Fibroblast of pulmonary artery (primary cell): ENCODE results near the gene CR1L.
"Not testable (repeated sequence)": the region's sequence is repeated elsewhere in the genome, so short reads cannot be mapped to it uniquely, and the experiment has no call there.

ENCODE experiments used
- DNase-seq: peaks from one replicate; pipeline ENCODE4 v3.0.0-alpha.2; 2010; ENCODE audit warnings: low read depth
- H3K4me3 ChIP-seq: replicated peaks from 2 replicates; pipeline ENCODE4 v1.5.1; 2011; ENCODE audit warnings: low read depth, mild to moderate bottlenecking, control low read depth, low read length, moderate library complexity
- TF ChIP-seq, protein P1 (sequence below): IDR thresholded peaks from 2 replicates; pipeline ENCODE4 v1.5.1; 2011; ENCODE audit warnings: mild to moderate bottlenecking, control low read depth, low read length, inconsistent platforms; ENCODE audit errors: missing control alignments

CR1L gene

DNA sequence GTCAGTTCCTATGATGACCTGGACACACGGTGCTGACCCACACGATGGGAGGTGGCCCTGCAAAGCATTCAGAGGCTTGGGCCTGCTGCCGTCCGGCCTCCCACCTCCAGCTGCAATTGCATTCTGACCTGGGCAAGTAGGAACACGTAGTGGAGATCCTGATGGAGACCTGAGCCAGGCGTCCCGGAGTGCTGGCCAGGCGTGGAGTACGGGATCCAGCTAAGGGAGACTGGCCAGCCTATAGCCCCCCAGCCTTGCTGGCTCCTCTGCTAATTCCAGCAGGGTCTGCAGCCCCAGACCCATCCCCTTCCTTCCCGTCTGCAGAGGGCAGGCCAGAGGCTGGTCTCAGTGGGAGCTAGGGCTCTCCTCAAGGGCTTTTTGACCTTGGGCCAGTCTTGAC lies 118.2 kb downstream of the CR1L start:
- TF ChIP-seq, protein P1, sequence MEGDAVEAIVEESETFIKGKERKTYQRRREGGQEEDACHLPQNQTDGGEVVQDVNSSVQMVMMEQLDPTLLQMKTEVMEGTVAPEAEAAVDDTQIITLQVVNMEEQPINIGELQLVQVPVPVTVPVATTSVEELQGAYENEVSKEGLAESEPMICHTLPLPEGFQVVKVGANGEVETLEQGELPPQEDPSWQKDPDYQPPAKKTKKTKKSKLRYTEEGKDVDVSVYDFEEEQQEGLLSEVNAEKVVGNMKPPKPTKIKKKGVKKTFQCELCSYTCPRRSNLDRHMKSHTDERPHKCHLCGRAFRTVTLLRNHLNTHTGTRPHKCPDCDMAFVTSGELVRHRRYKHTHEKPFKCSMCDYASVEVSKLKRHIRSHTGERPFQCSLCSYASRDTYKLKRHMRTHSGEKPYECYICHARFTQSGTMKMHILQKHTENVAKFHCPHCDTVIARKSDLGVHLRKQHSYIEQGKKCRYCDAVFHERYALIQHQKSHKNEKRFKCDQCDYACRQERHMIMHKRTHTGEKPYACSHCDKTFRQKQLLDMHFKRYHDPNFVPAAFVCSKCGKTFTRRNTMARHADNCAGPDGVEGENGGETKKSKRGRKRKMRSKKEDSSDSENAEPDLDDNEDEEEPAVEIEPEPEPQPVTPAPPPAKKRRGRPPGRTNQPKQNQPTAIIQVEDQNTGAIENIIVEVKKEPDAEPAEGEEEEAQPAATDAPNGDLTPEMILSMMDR = no peak
- no peak overlapping the region for H3K4me3 ChIP-seq
- no peak for DNase-seq

DNA sequence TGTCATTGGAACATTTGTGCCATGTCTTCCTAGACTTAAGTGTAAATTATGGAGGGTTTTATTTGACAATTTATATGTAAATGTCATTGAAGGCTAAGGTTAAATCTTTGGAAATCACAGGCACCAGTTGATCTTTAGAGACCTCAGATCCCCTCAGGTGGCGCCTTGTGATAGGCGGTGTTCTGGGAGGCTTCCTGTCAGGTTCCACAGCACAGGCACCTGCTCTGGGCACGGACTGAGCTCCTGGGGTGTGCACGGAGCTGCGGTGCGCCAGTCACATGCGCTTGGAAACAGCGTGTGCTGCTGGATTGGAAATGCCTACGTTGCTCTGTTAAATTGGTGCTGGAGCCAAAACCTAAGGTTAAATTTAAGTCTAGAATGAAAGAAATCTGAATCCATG lies 119.0 kb downstream of the CR1L start:
- TF ChIP-seq, protein P1 = no peak
- no peak overlapping the region for H3K4me3 ChIP-seq
- DNase-seq = no peak

DNA sequence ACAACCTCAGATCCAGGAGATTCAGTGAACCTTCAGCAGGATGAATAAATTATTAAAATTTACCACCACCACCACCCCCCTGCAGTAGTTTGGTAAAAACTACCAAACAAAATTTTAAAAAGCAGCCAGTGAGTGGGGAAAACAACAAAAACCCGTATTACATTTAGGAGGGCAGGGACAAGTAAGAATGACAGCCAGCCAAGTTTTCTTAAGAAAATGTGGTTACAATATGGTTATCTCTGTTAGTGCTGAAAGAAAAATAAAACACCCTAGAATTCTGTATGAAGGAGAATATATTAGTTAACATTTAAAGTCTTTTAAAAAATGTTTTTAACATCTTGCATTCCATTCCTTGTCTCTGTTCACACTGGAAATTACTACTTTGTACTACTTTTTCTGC lies 121.6 kb downstream of the CR1L start:
- no peak overlapping the region for H3K4me3 ChIP-seq
- TF ChIP-seq, protein P1 = no peak
- DNase-seq = no peak

DNA sequence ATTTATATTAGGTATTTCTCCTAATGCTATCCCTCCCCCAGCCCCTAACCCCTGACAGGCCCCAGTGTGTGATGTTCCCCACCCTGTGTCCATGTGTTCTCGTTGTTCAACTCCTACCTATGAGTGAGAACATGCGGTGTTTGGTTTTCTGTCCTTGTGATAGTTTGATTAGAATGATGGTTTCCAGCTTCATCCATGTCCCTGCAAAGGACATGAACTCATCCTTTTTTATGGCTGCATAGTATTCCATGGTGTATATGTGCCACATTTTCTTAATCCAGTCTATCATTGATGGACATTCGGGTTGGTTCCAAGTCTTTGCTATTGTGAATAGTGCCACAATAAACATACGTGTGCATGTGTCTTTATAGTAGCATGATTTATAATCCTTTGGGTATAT lies 125.6 kb downstream of the CR1L start:
- DNase-seq, H3K4me3 ChIP-seq: not testable (repeated sequence)
